Measurements from ENCODE around the gene INSIG1. TPM values are rescaled to one million over a fixed set of nuclear protein-coding genes. Genes with fewer than 3 reads are reported as not detected.

The INSIG1 gene
- total RNA-seq, 2 donors from 2014 or later: 37.3 to 42.3 TPM

- ATAC-seq: no peak
- intact Hi-C loops (cut with DNase I): no loop called here
- DNase-seq: no peak
Observed at GRCh38 chr7:155312633-155313032, 15.0 kb downstream of the INSIG1 start.

- intact Hi-C loops (cut with DNase I): no loop called here
- DNase-seq (no peak), ATAC-seq (no peak)
Observed at GRCh38 chr7:155313096-155313495, 15.4 kb downstream of the INSIG1 start.

- intact Hi-C loops (cut with DNase I): no loop called here
- DNase-seq (no peak), ATAC-seq (no peak)
Observed at GRCh38 chr7:155315977-155316376, 18.3 kb downstream of the INSIG1 start.

- intact Hi-C loops (cut with DNase I): no loop called here
- no peak for ATAC-seq
- no peak for DNase-seq
Observed at GRCh38 chr7:155316427-155317113, 18.9 kb downstream of the INSIG1 start.

GRCh38 chr7:155317114-155317434 lies 19.4 kb downstream of the INSIG1 start:
- DNase-seq (no peak), ATAC-seq (no peak)
- intact Hi-C loops (cut with DNase I): no loop called here

- intact Hi-C loops (cut with DNase I): no loop called here
- DNase-seq (no peak), ATAC-seq (no peak)
Observed at GRCh38 chr7:155318245-155318644, 20.6 kb downstream of the INSIG1 start.

GRCh38 chr7:155322530-155322929 lies 24.9 kb downstream of the INSIG1 start:
- intact Hi-C loops (cut with DNase I): no loop called here
- peak in 1 of 2 donors; percentile 50 for ATAC-seq
- DNase-seq: no peak

- no peak for ATAC-seq
- intact Hi-C loops (cut with DNase I): no loop called here
Observed at GRCh38 chr7:155323001-155323638, 25.4 kb downstream of the INSIG1 start.

GRCh38 chr7:155324012-155324917 lies 26.6 kb downstream of the INSIG1 start:
- ATAC-seq: no peak
- intact Hi-C loops (cut with DNase I): no loop called here
- no peak for DNase-seq

More at GRCh38 chr7:155323001-155323638, 25.4 kb downstream of the INSIG1 start:
- no peak for DNase-seq

GRCh38 chr7:155324918-155325235 lies 27.2 kb downstream of the INSIG1 start:
- intact Hi-C loops (cut with DNase I): no loop called here
- DNase-seq (no peak), ATAC-seq (no peak)

- ATAC-seq: no peak
- DNase-seq: no peak
- intact Hi-C loops (cut with DNase I): no loop called here
Observed at GRCh38 chr7:155326385-155326784, 28.7 kb downstream of the INSIG1 start.

GRCh38 chr7:155327590-155328320 lies 30.1 kb downstream of the INSIG1 start:
- intact Hi-C loops (cut with DNase I): no loop called here
- no peak for DNase-seq
- no peak for ATAC-seq

- ATAC-seq: no peak
- no peak for DNase-seq
- intact Hi-C loops (cut with DNase I): no loop called here
Observed at GRCh38 chr7:155329225-155329624, 31.5 kb downstream of the INSIG1 start.

- no peak for DNase-seq
- no peak for ATAC-seq
- intact Hi-C loops (cut with DNase I): no loop called here
Observed at GRCh38 chr7:155331396-155331795, 33.7 kb downstream of the INSIG1 start.

GRCh38 chr7:155333346-155334234 lies 35.9 kb downstream of the INSIG1 start:
- no peak for ATAC-seq
- intact Hi-C loops (cut with DNase I): no loop called here
- no peak for DNase-seq

- no peak for ATAC-seq
- no peak for DNase-seq
- intact Hi-C loops (cut with DNase I): no loop called here
Observed at GRCh38 chr7:155336812-155337602, 39.3 kb downstream of the INSIG1 start.

GRCh38 chr7:155337946-155338631 lies 40.4 kb downstream of the INSIG1 start:
- ATAC-seq: no peak
- intact Hi-C loops (cut with DNase I): no loop called here
- DNase-seq: no peak
